Activated CD4-positive, CD25-positive, alpha-beta regulatory T cell treated with anti-CD3 and anti-CD28 coated beads, Interleukin-2, amount 50 U/mL, for 72 hours (primary cell): ENCODE measurements around the gene CXXC5.
"Not testable (repeated sequence)": the region's sequence is repeated elsewhere in the genome, so short reads cannot be mapped to it uniquely, and the experiment has no call there.

Experiments
- DNase-seq: peaks from one replicate; pipeline ENCODE4 v3.0.0; 2021

CXXC5 gene

DNA sequence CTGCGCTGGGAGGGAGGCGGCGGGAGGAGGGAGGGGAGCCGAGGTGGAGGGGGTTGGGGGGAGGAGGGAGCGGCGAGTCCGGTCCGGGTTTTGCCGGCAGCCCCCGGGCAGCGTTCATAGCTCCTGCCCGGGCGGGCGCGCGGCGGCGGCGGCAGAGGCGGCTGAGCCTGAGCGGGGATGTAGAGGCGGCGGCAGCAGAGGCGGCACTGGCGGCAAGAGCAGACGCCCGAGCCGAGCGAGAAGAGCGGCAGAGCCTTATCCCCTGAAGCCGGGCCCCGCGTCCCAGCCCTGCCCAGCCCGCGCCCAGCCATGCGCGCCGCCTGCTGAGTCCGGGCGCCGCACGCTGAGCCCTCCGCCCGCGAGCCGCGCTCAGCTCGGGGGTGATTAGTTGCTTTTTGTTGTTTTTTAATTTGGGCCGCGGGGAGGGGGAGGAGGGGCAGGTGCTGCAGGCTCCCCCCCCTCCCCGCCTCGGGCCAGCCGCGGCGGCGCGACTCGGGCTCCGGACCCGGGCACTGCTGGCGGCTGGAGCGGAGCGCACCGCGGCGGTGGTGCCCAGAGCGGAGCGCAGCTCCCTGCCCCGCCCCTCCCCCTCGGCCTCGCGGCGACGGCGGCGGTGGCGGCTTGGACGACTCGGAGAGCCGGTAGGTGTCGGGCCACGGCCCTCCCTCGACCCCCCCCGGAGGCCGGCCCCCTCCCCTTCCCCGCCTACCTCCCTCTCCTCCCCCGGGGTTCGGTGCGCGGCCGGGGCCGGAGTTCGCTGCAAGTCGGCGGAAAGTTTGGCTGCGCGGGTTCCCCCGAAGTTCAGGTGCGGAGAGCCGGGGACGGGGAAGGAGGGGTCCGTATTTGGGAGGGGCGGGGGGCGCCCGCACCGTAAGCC lies at the start of gene CXXC5:
CXXC5 (plus strand) TSS at position 145 of the 877 bp plus-strand sequence. CDS start 32,175 bp downstream, outside the sequence.
- DNase-seq, result no peak

GRCh38 chr5:139598601-139598965 lies 49.6 kb upstream of the CXXC5 start:
- DNase-seq, result not testable (repeated sequence)

- DNase-seq, result no peak
Measured at GRCh38 chr5:139600336-139600949, 47.7 kb upstream of the CXXC5 start.

DNA sequence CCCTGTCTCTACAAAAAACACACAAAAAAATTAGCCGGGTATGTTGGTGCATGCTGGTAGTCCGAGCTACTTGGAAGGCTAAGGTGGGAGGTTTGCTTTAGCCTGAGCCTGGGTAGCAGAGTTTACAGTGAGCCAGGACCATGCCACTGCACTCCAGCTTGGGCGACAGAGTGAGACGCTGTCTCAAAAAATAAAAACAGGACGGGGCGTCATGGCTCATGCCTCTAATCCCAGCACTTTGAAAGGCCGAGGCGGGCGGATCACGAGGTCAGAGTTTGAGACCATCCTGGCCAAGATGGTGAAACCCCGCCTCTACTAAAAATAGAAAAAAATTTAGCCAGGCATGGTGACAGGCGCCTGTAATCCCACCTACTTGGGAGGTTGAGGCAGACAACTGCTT lies 46.7 kb upstream of the CXXC5 start:
- no peak for DNase-seq

DNA sequence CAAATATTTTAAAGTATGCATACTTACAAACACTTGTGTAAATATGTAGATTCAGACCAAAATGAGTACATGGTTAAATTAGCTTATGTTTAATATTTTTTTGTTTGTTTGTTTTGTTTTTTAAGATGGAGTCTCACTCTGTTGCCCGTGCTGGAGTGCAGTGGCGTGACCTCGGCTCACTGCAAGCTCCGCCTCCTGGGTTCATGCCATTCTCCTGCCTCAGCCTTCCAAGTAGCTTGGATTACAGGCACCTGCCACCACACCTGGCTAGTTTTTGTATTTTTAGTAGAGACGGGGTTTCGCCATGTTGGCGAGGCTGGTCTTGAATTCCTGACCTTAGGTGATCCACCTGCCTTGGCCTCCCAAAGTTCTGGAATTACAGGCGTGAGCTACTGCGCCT lies 46.2 kb upstream of the CXXC5 start:
- not testable (repeated sequence) for DNase-seq

GRCh38 chr5:139605887-139606286 lies 42.3 kb upstream of the CXXC5 start:
- DNase-seq, result no peak

DNA sequence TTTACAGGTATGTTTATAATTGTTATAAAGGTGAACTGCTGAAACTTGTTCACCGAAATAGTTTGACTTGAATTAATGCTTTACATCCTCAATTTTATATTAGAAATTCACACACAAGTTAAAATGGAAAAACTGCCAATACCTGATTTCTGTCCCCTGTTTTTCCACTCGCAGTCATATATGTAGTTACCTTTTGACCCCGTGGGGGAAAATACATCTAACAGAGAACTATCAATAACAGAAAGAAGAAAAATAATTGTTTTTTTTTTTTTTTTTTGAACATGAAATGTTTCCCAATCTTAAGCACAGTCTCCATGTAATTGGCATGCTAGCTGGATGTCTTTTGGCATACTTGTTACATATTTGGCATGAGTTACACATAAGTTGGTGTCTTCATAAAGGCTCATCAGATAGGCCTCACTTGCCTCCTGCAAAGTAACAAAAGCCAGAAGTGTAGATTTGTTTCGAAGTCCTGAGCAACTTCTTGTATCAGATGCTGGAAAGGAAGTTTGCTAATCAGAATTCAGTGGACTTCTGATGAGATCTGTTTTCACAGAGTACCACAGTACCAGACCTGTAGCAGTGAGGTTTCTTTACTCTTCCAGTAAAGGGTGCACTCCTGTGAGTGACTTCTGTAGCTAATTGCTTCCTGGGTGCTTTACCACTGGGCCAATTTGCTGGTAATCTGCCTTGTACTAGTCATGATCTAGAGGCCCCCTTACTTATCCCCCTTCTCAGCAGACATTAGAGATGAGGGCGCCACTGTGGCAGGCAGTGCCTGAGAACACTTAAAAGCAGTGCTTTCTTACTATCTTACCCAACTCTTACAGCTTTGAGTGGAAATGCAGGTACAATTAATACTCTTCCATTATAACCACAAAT lies 36.2 kb upstream of the CXXC5 start:
- DNase-seq, result no peak

GRCh38 chr5:139619861-139620260 lies 28.3 kb upstream of the CXXC5 start:
- no peak for DNase-seq

- DNase-seq, result not testable (repeated sequence)
Measured at GRCh38 chr5:139625398-139625797, 22.8 kb upstream of the CXXC5 start.

- no peak for DNase-seq
Measured at GRCh38 chr5:139630855-139631254, 17.3 kb upstream of the CXXC5 start.

DNA sequence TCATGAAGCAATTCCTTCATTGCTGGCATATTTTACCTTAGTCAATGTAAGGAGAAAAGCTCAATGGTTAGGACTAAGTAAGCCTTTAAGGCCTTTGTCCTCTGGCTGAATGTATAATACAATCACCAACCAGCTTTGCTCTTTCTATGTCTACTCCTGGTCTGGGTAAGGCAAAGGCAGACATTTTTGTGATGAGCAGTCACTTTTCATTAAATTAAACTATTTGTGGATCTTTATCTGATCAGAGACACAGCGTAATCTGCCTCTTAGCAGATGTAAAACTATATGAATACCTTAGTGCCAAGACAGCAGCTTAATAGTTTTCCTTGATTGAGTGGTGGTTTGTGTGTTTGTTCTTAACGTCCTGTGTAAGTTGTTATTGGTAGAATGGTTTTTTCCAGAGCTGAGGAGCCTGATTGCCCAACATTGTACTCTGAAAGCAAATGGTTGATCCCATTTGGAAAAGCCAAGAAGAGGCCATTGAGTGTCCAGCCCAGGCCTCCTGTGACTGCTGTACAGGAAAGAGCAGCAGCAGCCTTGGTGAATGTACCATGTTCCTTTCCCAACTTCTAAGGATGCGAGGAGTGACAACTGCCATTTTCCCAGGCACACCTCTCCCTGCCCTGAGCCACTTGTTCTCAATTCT lies 16.5 kb upstream of the CXXC5 start:
- DNase-seq, result no peak

- DNase-seq, result peak; percentile 70
Measured at GRCh38 chr5:139633295-139634027, 14.7 kb upstream of the CXXC5 start.

- DNase-seq, result no peak
Measured at GRCh38 chr5:139634028-139634325, 14.2 kb upstream of the CXXC5 start.

DNA sequence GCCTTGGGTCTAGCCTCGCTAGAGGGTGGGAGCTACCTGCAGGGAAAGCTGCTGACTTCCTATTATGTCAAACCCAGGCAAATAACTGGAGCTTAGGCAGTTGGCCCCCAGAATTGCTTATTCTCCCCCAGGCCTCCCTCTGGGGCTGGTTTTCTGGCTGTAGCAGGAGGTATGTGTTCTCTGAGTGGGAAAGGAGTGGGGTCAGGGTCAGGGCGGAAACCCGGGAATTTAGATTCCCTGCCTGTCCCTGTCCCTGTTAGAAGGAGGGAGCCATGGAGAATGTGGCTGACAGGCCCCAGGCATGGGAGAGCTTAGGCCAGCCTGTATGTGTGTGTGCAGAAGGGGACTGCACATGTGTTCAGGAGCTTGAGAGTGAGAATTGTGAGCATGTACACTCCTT lies 13.6 kb upstream of the CXXC5 start:
- no peak for DNase-seq

DNA sequence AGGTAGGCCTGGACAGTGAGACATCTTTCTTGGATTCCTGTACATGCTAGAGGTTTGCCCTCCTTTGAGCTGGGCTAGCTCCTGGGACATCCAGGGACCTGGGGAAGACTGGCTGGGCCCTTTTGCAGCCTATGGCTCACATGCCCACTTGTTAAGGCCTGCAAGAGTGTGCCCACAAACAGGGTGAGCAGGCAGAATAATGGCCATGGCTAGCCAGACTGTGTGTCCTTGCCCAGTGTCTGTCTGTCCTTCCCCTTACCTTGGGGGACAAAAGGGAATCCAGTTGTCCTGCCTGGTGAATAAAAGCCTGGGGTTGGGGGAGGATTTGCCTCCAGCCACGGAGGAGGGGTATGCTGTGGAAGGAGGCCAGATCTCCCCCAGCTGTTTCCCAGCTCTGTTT lies 13.0 kb upstream of the CXXC5 start:
- DNase-seq, result no peak

GRCh38 chr5:139635606-139636206 lies 12.4 kb upstream of the CXXC5 start:
- DNase-seq, result no peak

GRCh38 chr5:139636207-139636792 lies 11.8 kb upstream of the CXXC5 start:
- peak; percentile 66 for DNase-seq

- DNase-seq, result no peak
Measured at GRCh38 chr5:139636975-139637408, 11.2 kb upstream of the CXXC5 start.

GRCh38 chr5:139637438-139638089 lies 10.6 kb upstream of the CXXC5 start:
- no peak for DNase-seq

- no peak for DNase-seq
Measured at GRCh38 chr5:139638090-139638735, 9.9 kb upstream of the CXXC5 start.
